ENCODE results near the gene HOXB7. TPM values are rescaled to one million over a fixed set of nuclear protein-coding genes. Genes with fewer than 3 reads are reported as not detected.

The HOXB7 gene
- total RNA-seq, 1 donor from 2014 or later = 0.30 TPM

GRCh38 chr17:48561884-48562810 lies 48.7 kb downstream of the HOXB7 start:
- ATAC-seq = no peak
- intact Hi-C loops (cut with micrococcal nuclease) = no loop called here
- no peak for DNase-seq

GRCh38 chr17:48559840-48560817 lies 50.7 kb downstream of the HOXB7 start:
- intact Hi-C loops (cut with micrococcal nuclease) = no loop called here
- DNase-seq (no peak), ATAC-seq (no peak)

GRCh38 chr17:48559122-48559839 lies 51.5 kb downstream of the HOXB7 start:
- ATAC-seq (no peak), DNase-seq (no peak)
- intact Hi-C loops (cut with micrococcal nuclease) = no loop called here

GRCh38 chr17:48558831-48559121 lies 52.0 kb downstream of the HOXB7 start:
- intact Hi-C loops (cut with micrococcal nuclease) = no loop called here
- ATAC-seq (no peak), DNase-seq (no peak)

- ATAC-seq (no peak), DNase-seq (no peak)
- intact Hi-C loops (cut with micrococcal nuclease) = no loop called here
Observed at GRCh38 chr17:48558057-48558830, 52.6 kb downstream of the HOXB7 start.

Small RNA genes lying within 50 kb of the gene (microRNA-seq; reads per million reads assigned to microRNA genes)
- gene MIR196A1 (ENCODE audit: borderline number of aligned reads) = not detected

Other genes with a start within 250 kb of the HOXB7 start
- gene SKAP1, start 180.8 kb downstream of the HOXB7 start, total RNA-seq = 0.27 TPM
- not detected for gene HOXB1, start 80.0 kb downstream of the HOXB7 start, total RNA-seq
- 2.8 TPM for gene HOXB2, start 65.9 kb downstream of the HOXB7 start, total RNA-seq
- 0.79 TPM for gene HOXB4, start 32.7 kb downstream of the HOXB7 start, total RNA-seq
- 2.7 TPM for gene HOXB3, start 20.8 kb downstream of the HOXB7 start, total RNA-seq
- gene HOXB5, start 17.2 kb downstream of the HOXB7 start, total RNA-seq = not detected
- 0.20 TPM for gene HOXB6, start 6.0 kb downstream of the HOXB7 start, total RNA-seq
- gene HOXB8, start 4.3 kb upstream of the HOXB7 start, total RNA-seq = not detected
- not detected for gene HOXB9, start 15.3 kb upstream of the HOXB7 start, total RNA-seq
- not detected for gene PRAC1, start 111.5 kb upstream of the HOXB7 start, total RNA-seq
- gene PRAC2, start 112.2 kb upstream of the HOXB7 start, total RNA-seq = not detected
- not detected for gene HOXB13, start 117.7 kb upstream of the HOXB7 start, total RNA-seq
- not detected for gene TTLL6, start 206.2 kb upstream of the HOXB7 start, total RNA-seq
- 330 TPM for gene CALCOCO2, start 220.0 kb upstream of the HOXB7 start, total RNA-seq